ENCODE measurements around the gene CTBP1. TPM values are rescaled to one million over a fixed set of nuclear protein-coding genes. Genes with fewer than 3 reads are reported as not detected.

The CTBP1 gene
- total and polyA plus RNA-seq, 8 donors = 91.5 to 131 (median 109) TPM

- no peak for FAIRE-seq
- DNase-seq = peak in 3 of 6 donors; percentile 44 to 65 (median 47)
Measured at GRCh38 chr4:1193206-1194009, 55.5 kb downstream of the CTBP1 start.

GRCh38 chr4:1192493-1193205, 56.3 kb downstream of the CTBP1 start:
- FAIRE-seq = no peak
- peak; percentile 54 to 78 (median 72) for ATAC-seq
- H3K27me3 ChIP-seq = no peaks in the 10 kb centered on the region
- 50 to 58% methylated on average over 13 of the region's 13 CpGs for WGBS, 2 donors
- DNase-seq = peak in 5 of 6 donors; percentile 23 to 65 (median 54)
- intact Hi-C loops (cut with DNase I) = no loop called here
- H3K9me3 ChIP-seq = no peaks in the 10 kb centered on the region
- TF ChIP-seq CTCF (IDR thresholded peaks at IDR 0.05) = no peak
- H3K4me1 ChIP-seq = peaks cover 14 to 17% (median 16%) of the 10 kb centered on the region in 3 donors
- H3K4me3 ChIP-seq = no peak overlapping the region
- no peaks in the 10 kb centered on the region for H3K36me3 ChIP-seq
- H3K27ac ChIP-seq = peak overlapping the region; percentile 64 to 83 (median 76)

More at GRCh38 chr4:1193206-1194009, 55.5 kb downstream of the CTBP1 start:
- no peak for TF ChIP-seq CTCF (IDR thresholded peaks at IDR 0.05)
- 47 to 60% methylated on average over 20 to 28 of the region's 28 CpGs for WGBS, 2 donors
- no peak overlapping the region for H3K4me3 ChIP-seq
- no peaks in the 10 kb centered on the region for H3K9me3 ChIP-seq
- H3K36me3 ChIP-seq = no peaks in the 10 kb centered on the region
- intact Hi-C loops (cut with DNase I) = no loop called here
- peak overlapping the region in 1 of 4 donors; percentile 76 for H3K27ac ChIP-seq
- ATAC-seq = no peak
- H3K27me3 ChIP-seq = no peaks in the 10 kb centered on the region
- peaks cover 14 to 17% (median 16%) of the 10 kb centered on the region in 3 donors for H3K4me1 ChIP-seq

- Histone ChIP-seq H3K27ac (peak overlapping the region; percentile 64 to 83 (median 76)), H3K4me1 (peaks cover 14 to 17% (median 16%) of the 10 kb centered on the region in 3 donors), H3K4me3 (no peak overlapping the region), H3K27me3 (no peaks in the 10 kb centered on the region), H3K9me3 (no peaks in the 10 kb centered on the region), H3K36me3 (no peaks in the 10 kb centered on the region)
- intact Hi-C loops (cut with DNase I) = no loop called here
- WGBS, 2 donors = 11 to 18% methylated on average over 4 of the region's 4 CpGs
- DNase-seq (peak; percentile 78 to 91 (median 90)), ATAC-seq (peak; percentile 97 to 98 (median 98)), FAIRE-seq (peak; percentile 75)
- no peak for TF ChIP-seq CTCF (IDR thresholded peaks at IDR 0.05)
Measured at GRCh38 chr4:1192091-1192492, 56.8 kb downstream of the CTBP1 start.

GRCh38 chr4:1191621-1192020, 57.3 kb downstream of the CTBP1 start:
- Histone ChIP-seq H3K36me3 (no peaks in the 10 kb centered on the region), H3K4me1 (peaks cover 14 to 17% (median 16%) of the 10 kb centered on the region in 3 donors), H3K27me3 (no peaks in the 10 kb centered on the region), H3K9me3 (no peaks in the 10 kb centered on the region), H3K4me3 (no peak overlapping the region), H3K27ac (peak overlapping the region; percentile 64 to 83 (median 76))
- TF ChIP-seq CTCF (IDR thresholded peaks at IDR 0.05) = no peak
- intact Hi-C loops (cut with DNase I) = no loop called here
- DNase-seq = peak in 3 of 6 donors; percentile 12 to 56 (median 50)
- 66 to 82% methylated on average over 5 of the region's 5 CpGs for WGBS, 2 donors
- ATAC-seq = peak; percentile 22 to 32 (median 28)
- FAIRE-seq = no peak

All from pancreas (tissue), 10 donors.